ENCODE measurements around the gene COX7A2L. TPM values are rescaled to one million over a fixed set of nuclear protein-coding genes. Genes with fewer than 3 reads are reported as not detected.
"Not testable (repeated sequence)": the region's sequence is repeated elsewhere in the genome, so short reads cannot be mapped to it uniquely, and the experiment has no call there.

The COX7A2L gene
- polyA plus RNA-seq, 4 donors, result 188 to 234 (median 195) TPM

- no peak for DNase-seq (ENCODE audit: low read depth in 4 of 4, low spot score in 3 of 4)
Measured at GRCh38 chr2:42368817-42369531, 8.0 kb upstream of the COX7A2L start.

GRCh38 chr2:42367835-42368234 is 6.8 kb upstream of the COX7A2L start:
- DNase-seq (ENCODE audit: low read depth in 4 of 4, low spot score in 3 of 4), result peak in 2 of 4 donors; percentile 28 to 69

- no peak for DNase-seq (ENCODE audit: low read depth in 4 of 4, low spot score in 3 of 4)
Measured at GRCh38 chr2:42366411-42366810, 5.4 kb upstream of the COX7A2L start.

- DNase-seq (ENCODE audit: low read depth in 4 of 4, low spot score in 3 of 4), result no peak
Measured at GRCh38 chr2:42364658-42365057, 3.6 kb upstream of the COX7A2L start.

GRCh38 chr2:42363413-42363812 is 2.4 kb upstream of the COX7A2L start:
- DNase-seq (ENCODE audit: low read depth in 4 of 4, low spot score in 3 of 4), result no peak

- DNase-seq (ENCODE audit: low read depth in 4 of 4, low spot score in 3 of 4), result no peak
Measured at GRCh38 chr2:42361728-42362283, 789 bp upstream of the COX7A2L start.

- DNase-seq (ENCODE audit: low read depth in 4 of 4, low spot score in 3 of 4), result no peak
Measured at GRCh38 chr2:42360493-42360889, 526 bp downstream of the COX7A2L start.

GRCh38 chr2:42359965-42360483 is 993 bp downstream of the COX7A2L start:
- DNase-seq (ENCODE audit: low read depth in 4 of 4, low spot score in 3 of 4), result no peak

GRCh38 chr2:42359304-42359964 is 1.6 kb downstream of the COX7A2L start:
- DNase-seq (ENCODE audit: low read depth in 4 of 4, low spot score in 3 of 4), result no peak

- no peak for DNase-seq (ENCODE audit: low read depth in 4 of 4, low spot score in 3 of 4)
Measured at GRCh38 chr2:42353792-42354429, 7.1 kb downstream of the COX7A2L start.

GRCh38 chr2:42351864-42352263 is 9.2 kb downstream of the COX7A2L start:
- DNase-seq (ENCODE audit: low read depth in 4 of 4, low spot score in 3 of 4), result no peak

- no peak for DNase-seq (ENCODE audit: low read depth in 4 of 4, low spot score in 3 of 4)
Measured at GRCh38 chr2:42350434-42351063, 10.5 kb downstream of the COX7A2L start.

- DNase-seq (ENCODE audit: low read depth in 4 of 4, low spot score in 3 of 4), result no peak
Measured at GRCh38 chr2:42348113-42348805, 12.8 kb downstream of the COX7A2L start.

GRCh38 chr2:42347518-42347917 is 13.5 kb downstream of the COX7A2L start:
- not testable (repeated sequence) for DNase-seq (ENCODE audit: low read depth in 4 of 4, low spot score in 3 of 4)

- not testable (repeated sequence) for DNase-seq (ENCODE audit: low read depth in 4 of 4, low spot score in 3 of 4)
Measured at GRCh38 chr2:42346856-42347255, 14.2 kb downstream of the COX7A2L start.

GRCh38 chr2:42345986-42346385 is 15.0 kb downstream of the COX7A2L start:
- no peak for DNase-seq (ENCODE audit: low read depth in 4 of 4, low spot score in 3 of 4)

- no peak for DNase-seq (ENCODE audit: low read depth in 4 of 4, low spot score in 3 of 4)
Measured at GRCh38 chr2:42342795-42343241, 18.2 kb downstream of the COX7A2L start.

- no peak for DNase-seq (ENCODE audit: low read depth in 4 of 4, low spot score in 3 of 4)
Measured at GRCh38 chr2:42342061-42342794, 18.8 kb downstream of the COX7A2L start.

- DNase-seq (ENCODE audit: low read depth in 4 of 4, low spot score in 3 of 4), result no peak
Measured at GRCh38 chr2:42340938-42341636, 19.9 kb downstream of the COX7A2L start.

All from right renal pelvis (tissue), 4 donors.